GM21526 (cell line): ENCODE results near the gene ADAMTS18.

ENCODE experiments used
- ATAC-seq: cut with Tn5 transposase; IDR thresholded peaks from one replicate; pipeline ENCODE4 v1.9.1; 2021; ENCODE audit warnings: moderate library complexity; ENCODE audit not compliant: unreplicated experiment, low FRiP score

ADAMTS18 gene

GRCh38 chr16:77330332-77331042 lies 104.3 kb downstream of the ADAMTS18 start:
- no peak for ATAC-seq

GRCh38 chr16:77328768-77329167 lies 106.1 kb downstream of the ADAMTS18 start:
- ATAC-seq: no peak

- ATAC-seq: no peak
Observed at GRCh38 chr16:77328274-77328673, 106.6 kb downstream of the ADAMTS18 start.

- ATAC-seq: no peak
Observed at GRCh38 chr16:77327717-77328116, 107.1 kb downstream of the ADAMTS18 start.

GRCh38 chr16:77324729-77325128 lies 110.1 kb downstream of the ADAMTS18 start:
- ATAC-seq: no peak

GRCh38 chr16:77323695-77324094 lies 111.1 kb downstream of the ADAMTS18 start:
- ATAC-seq: no peak

GRCh38 chr16:77322757-77323156 lies 112.1 kb downstream of the ADAMTS18 start:
- no peak for ATAC-seq

- no peak for ATAC-seq
Observed at GRCh38 chr16:77317059-77317458, 117.8 kb downstream of the ADAMTS18 start.

- no peak for ATAC-seq
Observed at GRCh38 chr16:77310877-77311276, 124.0 kb downstream of the ADAMTS18 start.

GRCh38 chr16:77308163-77308561 lies 126.7 kb downstream of the ADAMTS18 start:
- no peak for ATAC-seq

GRCh38 chr16:77307426-77308162 lies 127.2 kb downstream of the ADAMTS18 start:
- ATAC-seq: no peak

GRCh38 chr16:77306075-77306474 lies 128.8 kb downstream of the ADAMTS18 start:
- no peak for ATAC-seq

- ATAC-seq: no peak
Observed at GRCh38 chr16:77304877-77305276, 130.0 kb downstream of the ADAMTS18 start.

- ATAC-seq: no peak
Observed at GRCh38 chr16:77304134-77304533, 130.7 kb downstream of the ADAMTS18 start.

- ATAC-seq: no peak
Observed at GRCh38 chr16:77302674-77303073, 132.2 kb downstream of the ADAMTS18 start.

GRCh38 chr16:77302249-77302648 lies 132.6 kb downstream of the ADAMTS18 start:
- ATAC-seq: no peak

- ATAC-seq: no peak
Observed at GRCh38 chr16:77300256-77300655, 134.6 kb downstream of the ADAMTS18 start.

GRCh38 chr16:77299395-77299794 lies 135.4 kb downstream of the ADAMTS18 start:
- ATAC-seq: peak; percentile 73

GRCh38 chr16:77298418-77299360 lies 136.1 kb downstream of the ADAMTS18 start:
- ATAC-seq: no peak

GRCh38 chr16:77297996-77298395 lies 136.8 kb downstream of the ADAMTS18 start:
- no peak for ATAC-seq

- ATAC-seq: no peak
Observed at GRCh38 chr16:77295896-77296295, 138.9 kb downstream of the ADAMTS18 start.
